HG02763 (cell line): ENCODE results near the gene PAEP.
"Not testable (repeated sequence)": the region's sequence is repeated elsewhere in the genome, so short reads cannot be mapped to it uniquely, and the experiment has no call there.

Source experiments
- ATAC-seq: cut with Tn5 transposase; IDR thresholded peaks from one replicate; pipeline ENCODE4 v1.9.1; 2021; ENCODE audit warnings: mild to moderate bottlenecking, moderate library complexity; ENCODE audit not compliant: unreplicated experiment

The PAEP gene

GRCh38 chr9:135525241-135526088 is 36.1 kb upstream of the PAEP start:
- ATAC-seq = no peak

GRCh38 chr9:135526089-135526729 is 35.3 kb upstream of the PAEP start:
- no peak for ATAC-seq

GRCh38 chr9:135526730-135527571 is 34.6 kb upstream of the PAEP start:
- no peak for ATAC-seq

GRCh38 chr9:135528842-135529435 is 32.6 kb upstream of the PAEP start:
- ATAC-seq = not testable (repeated sequence)

- ATAC-seq = no peak
These were observed 31.4 kb upstream of the PAEP start for GRCh38 chr9:135530146-135530545.

GRCh38 chr9:135531096-135531495 is 30.5 kb upstream of the PAEP start:
- no peak for ATAC-seq

GRCh38 chr9:135533113-135533512 is 28.4 kb upstream of the PAEP start:
- no peak for ATAC-seq

GRCh38 chr9:135533674-135534073 is 27.9 kb upstream of the PAEP start:
- ATAC-seq = no peak

- not testable (repeated sequence) for ATAC-seq
These were observed 27.3 kb upstream of the PAEP start for GRCh38 chr9:135534192-135534711.

- not testable (repeated sequence) for ATAC-seq
These were observed 26.7 kb upstream of the PAEP start for GRCh38 chr9:135534826-135535225.

- not testable (repeated sequence) for ATAC-seq
These were observed 25.9 kb upstream of the PAEP start for GRCh38 chr9:135535631-135536030.

- ATAC-seq = no peak
These were observed 25.3 kb upstream of the PAEP start for GRCh38 chr9:135536216-135536615.

GRCh38 chr9:135543262-135543894 is 18.2 kb upstream of the PAEP start:
- not testable (repeated sequence) for ATAC-seq

- no peak for ATAC-seq
These were observed 16.4 kb upstream of the PAEP start for GRCh38 chr9:135544981-135545635.

GRCh38 chr9:135545646-135546176 is 15.8 kb upstream of the PAEP start, which contains the start of gene OBP2A:
TSS of gene OBP2A (plus strand) at chr9:135546126. CDS start at chr9:135546181, 55 bp downstream.
- not testable (repeated sequence) for ATAC-seq

GRCh38 chr9:135546792-135547617 is 14.6 kb upstream of the PAEP start:
- not testable (repeated sequence) for ATAC-seq

- ATAC-seq = no peak
These were observed 13.5 kb upstream of the PAEP start for GRCh38 chr9:135547756-135548736.
